HG03571 (cell line): ENCODE measurements around the gene ZNF133.
A peak's percentile ranks its signal among the peaks of the same experiment; 100 is the strongest.
"Not testable (repeated sequence)": the region's sequence is repeated elsewhere in the genome, so short reads cannot be mapped to it uniquely, and the experiment has no call there.

Source experiments
- ATAC-seq: cut with Tn5 transposase; IDR thresholded peaks from one replicate; pipeline ENCODE4 v1.9.1; 2021; ENCODE audit not compliant: unreplicated experiment

Gene ZNF133

DNA sequence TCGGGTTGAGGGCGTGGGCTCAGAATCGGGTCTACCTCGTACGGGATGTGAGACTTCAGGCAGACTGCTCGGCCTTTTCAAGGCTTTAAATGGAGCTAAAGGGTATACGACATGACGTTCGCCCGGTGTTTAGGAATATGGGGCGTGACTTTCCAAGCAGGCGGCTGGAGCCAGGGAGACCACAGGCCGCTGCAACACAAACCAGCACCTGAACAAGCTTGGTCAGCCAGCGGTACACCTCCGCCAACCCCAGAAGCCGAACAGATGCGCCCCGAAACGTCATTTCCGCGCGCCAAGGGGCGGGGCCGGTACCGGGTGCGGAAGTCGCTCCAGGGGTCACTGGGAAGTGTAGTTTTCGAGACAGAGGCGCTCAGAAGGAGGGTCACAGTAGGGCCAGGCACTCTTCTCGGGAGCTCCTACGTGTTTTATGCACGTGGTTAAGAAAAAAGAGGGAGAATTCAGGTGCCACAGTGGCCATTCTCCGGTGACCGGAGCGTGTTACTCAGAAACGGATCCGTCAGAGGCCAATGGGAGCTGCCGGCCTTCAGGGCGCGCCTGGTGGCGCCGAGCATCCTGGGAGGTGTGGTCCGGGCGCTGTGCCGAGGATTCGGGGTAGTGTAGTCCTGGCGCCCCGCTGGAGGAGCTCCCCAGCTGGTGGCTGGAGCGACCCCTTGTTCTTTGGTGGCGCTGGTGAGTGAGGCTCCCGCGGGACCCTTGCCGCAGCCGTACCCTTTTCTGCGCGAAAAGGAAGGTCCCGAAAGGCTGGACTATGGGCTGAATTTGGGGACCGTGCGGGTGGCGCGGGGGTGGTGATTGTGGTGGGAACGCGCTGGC lies at the start of gene ZNF133:
Gene ZNF133 (plus strand): TSS at position 613 of the 834 bp plus-strand sequence. CDS start 17,160 bp downstream, outside the sequence.
- ATAC-seq: peak; percentile 98

GRCh38 chr20:18240997-18241396 lies 47.3 kb upstream of the ZNF133 start:
- ATAC-seq: no peak

- no peak for ATAC-seq
Measured at GRCh38 chr20:18243802-18244201, 44.5 kb upstream of the ZNF133 start.

DNA sequence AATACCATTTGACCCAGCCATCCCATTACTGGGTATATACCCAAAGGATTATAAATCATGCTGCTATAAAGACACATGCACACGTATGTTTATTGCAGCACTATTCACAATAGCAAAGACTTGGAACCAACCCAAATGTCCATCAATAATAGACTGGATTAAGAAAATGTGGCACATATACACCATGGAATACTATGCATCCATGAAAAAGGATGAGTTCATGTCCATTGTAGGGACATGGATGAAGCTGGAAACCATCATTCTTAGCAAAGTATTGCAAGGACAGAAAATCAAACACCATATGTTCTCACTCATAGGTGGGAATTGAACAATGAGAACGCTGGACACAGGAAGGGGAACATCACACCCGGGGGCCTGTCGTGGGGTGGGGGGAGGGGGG lies 39.8 kb upstream of the ZNF133 start:
- not testable (repeated sequence) for ATAC-seq

- no peak for ATAC-seq
Measured at GRCh38 chr20:18250217-18250616, 38.1 kb upstream of the ZNF133 start.

DNA sequence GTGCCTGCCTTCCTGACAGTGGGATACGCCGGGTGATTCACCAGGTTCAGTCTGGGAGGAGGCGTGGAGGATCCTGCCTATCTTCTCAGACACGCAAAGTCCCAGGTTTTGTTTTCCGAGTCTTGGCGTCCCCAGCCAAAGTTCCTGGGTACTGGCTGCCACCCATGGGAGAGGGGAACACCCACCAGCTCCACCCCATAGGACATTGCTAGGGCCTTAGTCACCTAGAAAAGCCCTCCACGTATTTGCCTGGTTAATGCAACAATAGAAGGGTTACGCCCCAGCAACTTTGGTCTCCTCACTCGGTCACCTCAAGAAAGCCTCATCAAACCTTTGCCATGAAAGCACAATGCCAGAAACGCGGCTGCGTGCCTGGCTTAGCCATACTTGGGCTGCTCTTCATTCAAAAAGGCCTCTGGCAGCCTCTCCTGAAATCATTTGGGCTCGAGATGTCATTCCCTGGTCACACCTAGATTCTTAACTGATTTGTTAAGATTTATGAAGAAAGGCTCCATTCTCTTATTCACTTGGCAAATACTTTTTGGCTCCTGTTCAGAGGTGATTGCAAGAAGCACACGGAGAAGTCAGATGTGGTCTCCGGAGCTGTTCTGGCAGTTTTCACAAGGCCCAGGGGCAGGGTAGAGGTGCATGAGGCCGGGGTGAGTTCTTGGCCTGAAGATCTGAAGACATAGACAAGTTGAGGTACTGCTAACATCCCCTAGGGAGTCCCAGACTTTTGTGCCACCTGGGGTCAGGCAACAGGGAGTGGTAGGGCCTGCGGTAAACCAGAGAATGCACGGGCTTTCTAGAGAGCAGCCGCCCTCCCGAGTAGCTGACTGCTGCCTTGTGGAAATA lies 35.5 kb upstream of the ZNF133 start:
- no peak for ATAC-seq

DNA sequence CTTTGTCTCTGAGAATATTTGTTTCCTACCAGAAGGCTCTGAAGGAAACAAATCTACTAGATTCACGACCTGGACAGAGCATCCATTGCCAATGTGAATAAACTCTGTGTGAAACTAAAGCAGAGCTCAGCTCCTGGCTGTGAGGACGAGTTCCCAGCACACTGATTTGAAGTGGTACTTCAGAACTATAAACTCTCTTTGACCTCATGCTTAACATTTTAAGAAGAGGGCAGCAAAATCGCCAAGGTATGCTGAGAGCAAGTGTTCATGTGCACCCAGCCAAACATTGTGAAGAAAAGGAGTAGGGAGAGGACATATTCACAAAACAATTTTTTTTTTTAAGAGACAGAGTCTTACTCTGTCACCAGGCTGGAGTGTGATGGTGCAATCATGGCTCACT lies 33.7 kb upstream of the ZNF133 start:
- ATAC-seq: no peak

GRCh38 chr20:18255526-18255925 lies 32.8 kb upstream of the ZNF133 start:
- no peak for ATAC-seq

- ATAC-seq: no peak
Measured at GRCh38 chr20:18256440-18257090, 31.8 kb upstream of the ZNF133 start.

GRCh38 chr20:18258126-18258860 lies 30.0 kb upstream of the ZNF133 start:
- ATAC-seq: no peak

GRCh38 chr20:18259730-18260129 lies 28.6 kb upstream of the ZNF133 start:
- ATAC-seq: no peak

GRCh38 chr20:18263723-18264122 lies 24.6 kb upstream of the ZNF133 start:
- no peak for ATAC-seq

- ATAC-seq: no peak
Measured at GRCh38 chr20:18265441-18265840, 22.9 kb upstream of the ZNF133 start.

GRCh38 chr20:18266282-18266681 lies 22.0 kb upstream of the ZNF133 start:
- no peak for ATAC-seq

DNA sequence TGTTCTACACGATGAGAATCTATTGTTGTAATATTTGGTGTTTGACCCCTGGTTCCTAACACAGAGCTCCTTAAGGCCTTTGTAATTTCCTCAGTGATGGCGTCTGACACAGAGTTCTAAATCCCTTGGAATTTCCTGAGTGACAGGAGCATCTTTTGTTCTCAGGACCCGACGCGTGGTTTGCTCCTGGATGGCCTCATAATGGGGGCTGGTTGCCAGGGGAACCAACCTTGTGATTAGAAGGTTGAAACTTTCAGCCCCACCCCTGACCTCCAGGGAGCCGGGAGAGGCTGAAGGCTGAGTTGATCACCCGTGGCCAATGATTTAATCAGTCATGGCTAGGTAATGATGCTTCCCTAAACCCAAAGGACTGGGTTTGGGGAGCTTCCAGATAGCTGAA lies 20.5 kb upstream of the ZNF133 start:
- no peak for ATAC-seq

DNA sequence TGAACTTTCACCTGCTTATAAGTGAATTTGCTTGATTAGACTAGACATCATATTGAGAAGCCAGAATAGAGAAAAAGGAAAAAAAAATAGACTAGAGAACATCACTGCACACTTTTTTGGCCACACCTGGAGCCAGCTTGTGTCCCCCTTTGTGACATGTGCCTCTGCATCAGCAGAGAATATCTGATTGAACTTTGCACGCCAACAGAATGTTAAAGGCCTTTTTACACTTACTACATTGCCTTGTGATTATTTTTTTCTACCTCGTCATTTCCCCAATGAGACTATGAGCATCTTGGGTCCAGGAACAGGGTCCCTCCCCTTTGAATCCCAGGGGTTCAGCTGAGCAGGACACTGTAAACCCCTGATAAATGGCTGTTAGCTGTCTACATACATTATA lies 17.2 kb upstream of the ZNF133 start:
- no peak for ATAC-seq

DNA sequence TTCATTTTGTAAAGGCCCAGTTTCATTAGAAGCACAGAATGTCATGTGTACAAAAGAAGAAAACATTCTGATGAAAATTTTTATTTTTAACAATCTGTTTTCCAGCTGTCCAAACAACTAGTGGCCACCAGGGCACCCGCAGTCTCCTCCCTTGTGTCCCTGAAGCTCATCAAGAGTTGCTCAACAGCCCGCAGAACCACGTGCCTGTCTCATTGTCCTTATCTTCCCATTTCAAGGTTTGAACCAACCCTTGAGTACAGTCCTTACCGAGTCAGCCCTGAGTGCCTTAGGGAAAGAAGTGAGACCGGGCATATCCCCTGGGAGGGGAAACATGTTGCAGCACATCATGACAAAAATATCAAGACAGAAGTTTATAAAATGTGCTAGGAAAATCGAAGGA lies 15.9 kb upstream of the ZNF133 start:
- no peak for ATAC-seq

GRCh38 chr20:18273738-18274137 lies 14.6 kb upstream of the ZNF133 start:
- no peak for ATAC-seq

GRCh38 chr20:18275960-18276359 lies 12.4 kb upstream of the ZNF133 start:
- ATAC-seq: not testable (repeated sequence)

DNA sequence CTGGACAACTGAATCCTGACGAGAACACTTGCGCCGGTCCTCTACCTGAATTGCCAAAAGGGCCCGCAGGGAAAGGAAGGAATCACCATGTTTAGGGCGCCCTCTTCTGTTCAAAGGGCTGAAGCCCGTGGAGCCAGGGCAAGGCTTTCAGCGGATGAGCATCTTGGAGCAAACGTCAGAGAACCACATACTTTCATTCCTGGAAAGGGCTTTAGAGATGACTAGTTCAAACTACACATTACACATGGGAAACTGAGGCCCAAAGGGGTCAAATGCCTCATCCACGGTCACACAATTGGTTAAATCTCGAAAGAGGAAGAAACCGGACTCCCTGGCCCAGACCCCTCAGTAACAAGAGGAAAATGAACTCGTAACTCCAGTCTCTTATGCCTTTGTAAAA lies 11.5 kb upstream of the ZNF133 start:
- ATAC-seq: no peak

DNA sequence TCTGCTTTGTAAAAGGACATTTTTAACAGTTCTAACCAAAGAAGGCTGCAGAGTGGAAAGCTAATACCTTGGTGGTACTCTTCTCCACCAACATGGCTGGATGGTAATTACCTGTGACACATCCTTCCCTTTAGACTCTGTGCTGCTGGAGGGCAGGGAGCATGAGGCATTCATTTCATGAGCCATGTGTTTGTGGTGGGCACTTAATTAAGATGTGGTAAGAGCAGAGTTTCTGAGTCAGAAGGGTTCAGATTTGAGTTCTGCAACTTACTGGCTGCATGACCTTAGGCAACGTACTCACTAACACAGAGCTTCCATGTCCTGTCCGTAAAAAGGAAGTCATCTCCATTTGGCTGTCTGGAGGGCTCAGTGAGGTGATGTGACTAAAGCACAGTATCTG lies 9.1 kb upstream of the ZNF133 start:
- no peak for ATAC-seq
